GM10248 (cell line): ENCODE data around the gene ALG5.

Source experiments
- CTCF ChIA-PET: fragments of 300-600 bp; sonication (Branson Sonifier 250); formaldehyde crosslinking; extraction: SDS; loops from one replicate; lab custom pipeline; 2021; ENCODE audit warnings: antibody characterized with exemption; lab: Yijun Ruan, JAX
- POLR2A ChIA-PET: fragments of 350-650 bp; sonication (Branson Sonifier 250); formaldehyde crosslinking; extraction: SDS; loops from one replicate; lab custom pipeline; 2020; ENCODE audit warnings: antibody characterized with exemption; lab: Yijun Ruan, JAX
- DNase-seq: peaks from one replicate; pipeline ENCODE4 v3.0.0; 2012; ENCODE audit errors: extremely low spot score
- TF ChIP-seq, protein P1 (sequence below): IDR thresholded peaks from 2 replicates; pipeline ENCODE4 v1.5.1; 2012; ENCODE audit warnings: mild to moderate bottlenecking, low read depth; ENCODE audit errors: extremely low read depth, missing control alignments, control extremely low read depth

Gene ALG5

DNA sequence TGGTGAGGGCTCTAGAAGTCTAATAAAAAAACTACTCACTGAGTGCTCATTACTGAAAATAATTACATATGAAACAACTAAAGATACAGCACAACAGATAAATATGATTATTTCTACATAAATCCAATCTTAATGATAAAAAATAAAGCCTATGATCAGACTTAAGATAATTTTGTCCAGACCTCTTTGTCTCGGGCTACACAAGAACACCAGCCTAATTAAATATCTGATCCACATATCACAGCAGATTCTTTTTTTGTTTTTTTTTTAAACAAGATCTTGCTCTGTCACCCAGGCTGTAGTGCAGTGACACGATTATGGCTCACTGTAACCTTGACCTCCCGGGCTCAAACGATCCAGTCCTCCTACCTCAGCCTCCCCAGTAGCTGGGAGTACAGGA lies 48.8 kb downstream of the ALG5 start:
- TF ChIP-seq, protein P1, sequence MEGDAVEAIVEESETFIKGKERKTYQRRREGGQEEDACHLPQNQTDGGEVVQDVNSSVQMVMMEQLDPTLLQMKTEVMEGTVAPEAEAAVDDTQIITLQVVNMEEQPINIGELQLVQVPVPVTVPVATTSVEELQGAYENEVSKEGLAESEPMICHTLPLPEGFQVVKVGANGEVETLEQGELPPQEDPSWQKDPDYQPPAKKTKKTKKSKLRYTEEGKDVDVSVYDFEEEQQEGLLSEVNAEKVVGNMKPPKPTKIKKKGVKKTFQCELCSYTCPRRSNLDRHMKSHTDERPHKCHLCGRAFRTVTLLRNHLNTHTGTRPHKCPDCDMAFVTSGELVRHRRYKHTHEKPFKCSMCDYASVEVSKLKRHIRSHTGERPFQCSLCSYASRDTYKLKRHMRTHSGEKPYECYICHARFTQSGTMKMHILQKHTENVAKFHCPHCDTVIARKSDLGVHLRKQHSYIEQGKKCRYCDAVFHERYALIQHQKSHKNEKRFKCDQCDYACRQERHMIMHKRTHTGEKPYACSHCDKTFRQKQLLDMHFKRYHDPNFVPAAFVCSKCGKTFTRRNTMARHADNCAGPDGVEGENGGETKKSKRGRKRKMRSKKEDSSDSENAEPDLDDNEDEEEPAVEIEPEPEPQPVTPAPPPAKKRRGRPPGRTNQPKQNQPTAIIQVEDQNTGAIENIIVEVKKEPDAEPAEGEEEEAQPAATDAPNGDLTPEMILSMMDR = no peak
- ChIA-PET CTCF (no interaction called here), POLR2A (no interaction called here)
- DNase-seq = no peak

DNA sequence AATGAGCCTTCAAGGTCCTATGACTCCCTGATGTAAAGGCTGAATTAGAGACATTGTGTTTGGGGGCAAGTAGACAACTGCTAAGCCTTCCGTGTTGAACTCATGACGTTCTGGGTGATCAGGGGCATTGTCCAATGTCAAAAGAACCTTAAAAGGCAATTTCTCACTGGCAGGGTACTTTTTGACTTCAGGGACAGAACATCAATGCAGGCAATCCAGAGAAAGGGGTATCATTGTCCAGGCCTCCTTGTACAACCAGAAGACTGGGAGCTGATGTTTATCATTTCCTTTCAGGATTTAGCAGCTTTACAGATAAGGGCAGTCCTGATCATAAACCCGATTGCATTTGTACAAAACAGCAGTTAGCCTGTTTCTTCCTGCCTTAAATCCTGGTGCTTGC lies 54.1 kb downstream of the ALG5 start:
- TF ChIP-seq, protein P1 = no peak
- ChIA-PET POLR2A (no interaction called here), CTCF (no interaction called here)
- no peak for DNase-seq

DNA sequence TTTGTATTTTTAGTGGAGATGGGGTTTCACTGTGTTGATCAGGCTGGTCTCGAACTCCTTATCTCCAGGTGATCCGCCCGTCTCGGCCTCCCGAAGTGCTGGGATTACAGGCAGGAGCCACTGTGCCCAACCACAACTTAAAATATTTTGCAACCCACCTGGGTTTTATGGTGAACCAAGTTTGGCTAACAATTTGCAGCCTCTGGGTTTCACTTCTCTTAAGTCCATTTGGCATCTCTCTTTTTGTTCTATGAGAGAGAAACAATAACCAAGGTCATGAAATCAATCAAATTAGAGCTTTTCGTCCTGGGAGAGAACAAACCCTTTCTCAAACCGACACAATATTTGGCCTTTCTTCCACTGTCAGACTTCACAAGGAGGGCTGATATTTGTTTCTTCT lies 73.5 kb downstream of the ALG5 start:
- no peak for DNase-seq
- ChIA-PET CTCF (no interaction called here), POLR2A (no interaction called here)
- TF ChIP-seq, protein P1 = no peak

DNA sequence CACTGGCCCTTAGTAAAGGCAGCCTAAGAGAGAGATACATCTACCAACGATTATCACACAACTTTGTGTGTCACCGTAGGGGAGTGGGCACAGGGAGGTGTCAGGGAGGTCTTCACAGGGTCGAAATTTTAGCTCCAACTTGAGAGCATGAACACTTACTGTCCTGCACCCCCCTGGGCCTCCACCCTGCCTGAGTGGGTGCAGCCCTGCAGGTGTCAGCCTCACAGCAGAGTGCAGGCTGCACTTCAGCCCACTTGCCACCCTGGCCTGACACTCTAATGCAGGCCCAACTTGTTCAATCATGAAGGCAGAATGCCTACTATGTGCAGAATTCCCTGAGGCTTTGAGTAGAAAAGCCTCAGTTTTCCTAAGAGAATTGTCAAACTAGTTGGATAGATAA lies 75.1 kb downstream of the ALG5 start:
- CTCF ChIA-PET = no interaction called here
- TF ChIP-seq, protein P1 = no peak
- DNase-seq = no peak
- POLR2A ChIA-PET = no interaction called here

DNA sequence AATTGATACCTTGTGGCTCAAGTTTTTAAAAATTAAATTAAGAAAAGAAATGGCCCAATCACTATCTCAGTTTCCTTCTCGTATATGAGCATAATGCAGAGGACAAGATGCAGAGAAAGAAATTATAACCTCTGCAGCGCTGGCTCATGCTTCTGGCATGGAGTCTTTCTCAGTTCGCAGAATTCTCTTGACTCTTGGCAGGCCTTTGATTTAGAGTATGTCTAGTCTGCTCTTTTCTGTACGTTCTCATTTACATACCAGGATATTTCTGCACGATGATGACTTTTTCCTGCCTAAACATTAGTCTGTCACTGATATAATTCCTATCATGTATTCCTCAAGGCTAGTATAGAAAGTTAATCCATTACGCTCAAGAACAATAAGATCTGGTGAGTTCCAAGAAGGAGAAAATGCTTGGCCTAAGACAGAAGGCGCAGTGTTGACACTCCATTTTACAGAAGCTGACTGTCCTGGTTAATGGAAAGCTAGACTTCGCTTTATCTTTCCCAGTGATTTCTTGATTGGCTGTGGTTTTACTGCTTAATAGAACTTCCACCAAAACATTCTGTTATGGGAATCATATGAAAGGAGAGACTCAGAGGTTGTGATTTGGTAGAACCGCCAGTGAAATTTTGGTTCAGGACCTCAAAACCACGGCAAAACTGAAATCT lies 77.4 kb downstream of the ALG5 start:
- ChIA-PET CTCF (no interaction called here), POLR2A (no interaction called here)
- DNase-seq = no peak
- TF ChIP-seq, protein P1 = no peak

DNA sequence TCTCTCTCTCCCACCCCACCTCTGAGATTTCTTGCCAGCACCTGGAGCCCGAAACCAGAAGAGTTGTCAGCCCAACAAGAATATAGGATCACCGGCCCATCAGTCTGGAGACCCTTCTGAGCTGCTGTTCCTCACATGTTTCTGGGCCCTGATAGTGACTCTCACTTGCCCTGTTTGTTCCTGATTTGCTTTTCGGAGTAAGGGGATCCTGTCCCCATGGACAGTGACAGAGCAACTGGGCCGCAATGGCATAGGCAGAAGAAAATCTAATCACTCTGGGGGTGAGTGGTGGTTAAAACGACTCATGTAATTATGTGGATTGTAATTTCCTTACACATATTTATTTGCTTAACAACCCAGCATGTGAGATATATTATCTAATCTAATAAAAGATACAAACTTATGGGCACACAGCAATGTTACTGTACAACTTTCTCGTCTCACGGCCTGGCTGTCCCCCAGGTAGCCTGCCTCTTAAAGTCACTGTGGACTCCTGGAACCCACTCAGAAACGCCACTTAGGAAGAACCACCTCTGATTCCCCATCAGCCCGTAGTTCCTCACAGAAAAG lies 78.4 kb downstream of the ALG5 start:
- TF ChIP-seq, protein P1 = no peak
- POLR2A ChIA-PET = no interaction called here
- CTCF ChIA-PET = no interaction called here
- DNase-seq = no peak
